ENCODE measurements around the gene ASB14.
"Not testable (repeated sequence)": the region's sequence is repeated elsewhere in the genome, so short reads cannot be mapped to it uniquely, and the experiment has no call there.

Gene ASB14

GRCh38 chr3:57292159-57292896, at the start of gene ASB14:
ASB14 (minus strand) TSS chr3:57292685; CDS start chr3:57292033, 652 bp downstream.
- DNase-seq = no peak

- not testable (repeated sequence) for DNase-seq
These were observed 46.7 kb upstream of the ASB14 start for GRCh38 chr3:57339071-57339642.

GRCh38 chr3:57338272-57339070, 46.0 kb upstream of the ASB14 start:
- DNase-seq = not testable (repeated sequence)

GRCh38 chr3:57335283-57335938, 42.9 kb upstream of the ASB14 start:
- DNase-seq = no peak

- peak; percentile 23 for DNase-seq
These were observed 38.7 kb upstream of the ASB14 start for GRCh38 chr3:57331078-57331610.

- not testable (repeated sequence) for DNase-seq
These were observed 34.0 kb upstream of the ASB14 start for GRCh38 chr3:57326498-57326897.

GRCh38 chr3:57314204-57314603, 21.7 kb upstream of the ASB14 start:
- no peak for DNase-seq

- no peak for DNase-seq
These were observed 17.4 kb upstream of the ASB14 start for GRCh38 chr3:57309769-57310360.

GRCh38 chr3:57303520-57303919, 11.0 kb upstream of the ASB14 start:
- DNase-seq = not testable (repeated sequence)

- DNase-seq = no peak
These were observed 5.6 kb upstream of the ASB14 start for GRCh38 chr3:57298041-57298440.

GRCh38 chr3:57292897-57293526, 527 bp upstream of the ASB14 start:
- no peak for DNase-seq

- DNase-seq = no peak
These were observed 4.1 kb downstream of the ASB14 start for GRCh38 chr3:57288403-57288802.

- DNase-seq = no peak
These were observed 5.3 kb downstream of the ASB14 start for GRCh38 chr3:57287205-57287604.

- DNase-seq = no peak
These were observed 9.2 kb downstream of the ASB14 start for GRCh38 chr3:57283334-57283733.

- no peak for DNase-seq
These were observed 10.8 kb downstream of the ASB14 start for GRCh38 chr3:57281715-57282114.

- no peak for DNase-seq
These were observed 12.8 kb downstream of the ASB14 start for GRCh38 chr3:57279685-57280084.

- no peak for DNase-seq
These were observed 14.2 kb downstream of the ASB14 start for GRCh38 chr3:57278237-57278636.

GRCh38 chr3:57275393-57275792, 17.1 kb downstream of the ASB14 start:
- DNase-seq = no peak

- no peak for DNase-seq
These were observed 17.6 kb downstream of the ASB14 start for GRCh38 chr3:57274845-57275244.

GRCh38 chr3:57268416-57268815, 24.1 kb downstream of the ASB14 start:
- no peak for DNase-seq

- DNase-seq = no peak
These were observed 30.6 kb downstream of the ASB14 start for GRCh38 chr3:57261929-57262328.

- no peak for DNase-seq
These were observed 31.4 kb downstream of the ASB14 start for GRCh38 chr3:57261119-57261518.

All from NCI-H2227 treated with DMSO at 0.1 percent for 48 hours (cell line).